KOPT-K1 (cell line): ENCODE measurements around the gene XXYLT1.
A peak's percentile ranks its signal among the peaks of the same experiment; 100 is the strongest.
"Not testable (repeated sequence)": the region's sequence is repeated elsewhere in the genome, so short reads cannot be mapped to it uniquely, and the experiment has no call there.

Experiments
- H3K27ac ChIP-seq: fragments of 200-600 bp; sonication (generic); 2 replicates; pipeline ENCODE4 v1.5.1; 2016; ENCODE audit warnings: antibody characterized with exemption, mild to moderate bottlenecking, low read depth, low read length; ENCODE audit not compliant: poor library complexity, severe bottlenecking
- H3K36me3 ChIP-seq: fragments of 200-600 bp; sonication (generic); 2 replicates; pipeline ENCODE4 v1.5.1; 2017; ENCODE audit warnings: antibody characterized with exemption, mild to moderate bottlenecking, low read length, moderate library complexity; ENCODE audit not compliant: insufficient read depth
- H3K9me3 ChIP-seq: fragments of 200-600 bp; sonication (generic); 2 replicates; pipeline ENCODE4 v1.5.1; 2017; ENCODE audit warnings: antibody characterized with exemption, low read length, mild to moderate bottlenecking; ENCODE audit not compliant: insufficient read depth, poor library complexity, severe bottlenecking

XXYLT1 gene

DNA sequence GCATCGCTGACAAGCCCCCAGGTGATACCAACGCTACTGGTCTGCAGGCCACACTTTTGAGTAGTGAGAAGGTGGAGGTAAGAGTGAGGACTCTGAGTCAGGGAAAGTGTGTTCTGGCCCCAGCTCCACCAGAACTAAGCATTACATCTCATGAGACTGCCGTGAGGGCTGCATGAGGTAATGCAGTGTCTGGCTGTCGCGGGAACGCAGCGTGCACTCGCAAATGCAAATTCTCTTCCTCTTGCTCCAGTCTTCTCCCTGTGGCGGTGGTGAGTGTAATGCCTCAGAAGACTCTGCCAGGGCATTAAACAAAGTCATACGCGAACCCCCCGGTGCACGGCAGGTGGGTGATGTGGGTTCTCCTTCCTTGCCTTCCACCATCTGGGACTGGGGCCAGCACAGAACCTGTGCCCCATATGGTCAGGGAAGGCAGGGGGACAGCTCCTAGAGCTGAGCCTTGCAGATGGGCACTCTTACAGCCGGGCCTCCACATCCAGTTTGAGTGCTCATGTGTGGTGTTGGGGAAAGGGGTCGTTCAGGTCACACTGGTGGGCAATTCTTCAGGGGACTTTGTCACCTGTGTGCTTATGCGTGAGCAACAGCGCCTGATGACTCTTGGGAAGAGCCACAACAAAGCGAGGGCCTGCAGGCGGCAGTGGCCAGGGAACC is 175.8 kb downstream of the XXYLT1 start:
- H3K36me3 ChIP-seq, result no peaks in the 10 kb centered on the region
- H3K27ac ChIP-seq, result peak overlapping the region; percentile 61
- H3K9me3 ChIP-seq, result no peaks in the 10 kb centered on the region

DNA sequence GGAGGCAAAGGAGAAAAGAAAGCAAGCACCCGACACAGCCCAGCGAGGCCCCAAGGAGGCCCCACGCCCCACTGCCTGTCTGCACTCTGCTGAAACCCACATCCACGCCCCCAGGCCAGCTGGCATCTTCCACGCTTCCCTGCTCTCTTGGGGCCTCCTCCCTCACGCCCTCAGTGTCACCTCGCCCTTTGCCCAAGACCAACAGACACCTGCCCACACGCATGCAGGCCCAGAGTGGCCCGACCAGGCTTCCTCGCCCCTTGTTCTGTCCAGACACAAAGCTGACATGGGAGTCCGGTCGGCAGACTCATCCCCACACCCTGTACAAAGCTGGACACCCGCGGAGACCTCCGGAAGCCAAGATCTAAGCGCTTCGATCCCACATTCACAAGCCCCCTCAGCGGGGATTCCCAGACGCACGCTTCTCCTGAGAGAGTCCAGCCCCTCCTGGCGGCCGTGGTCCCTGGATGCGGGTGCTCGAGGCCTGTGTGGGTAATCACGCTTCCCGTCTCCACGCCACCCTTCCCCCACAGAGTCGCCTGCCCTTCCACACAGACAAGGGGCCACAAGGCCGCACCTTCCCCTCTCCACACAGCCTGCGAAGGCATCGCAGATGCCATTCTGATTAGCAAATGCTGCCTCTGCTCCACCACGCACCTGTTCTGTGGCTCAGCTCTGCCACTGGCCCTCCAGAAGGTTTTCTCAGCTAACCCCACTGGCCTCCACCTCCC is 176.6 kb downstream of the XXYLT1 start:
- Histone ChIP-seq H3K9me3 (no peaks in the 10 kb centered on the region), H3K27ac (peak overlapping the region; percentile 61), H3K36me3 (no peaks in the 10 kb centered on the region)

DNA sequence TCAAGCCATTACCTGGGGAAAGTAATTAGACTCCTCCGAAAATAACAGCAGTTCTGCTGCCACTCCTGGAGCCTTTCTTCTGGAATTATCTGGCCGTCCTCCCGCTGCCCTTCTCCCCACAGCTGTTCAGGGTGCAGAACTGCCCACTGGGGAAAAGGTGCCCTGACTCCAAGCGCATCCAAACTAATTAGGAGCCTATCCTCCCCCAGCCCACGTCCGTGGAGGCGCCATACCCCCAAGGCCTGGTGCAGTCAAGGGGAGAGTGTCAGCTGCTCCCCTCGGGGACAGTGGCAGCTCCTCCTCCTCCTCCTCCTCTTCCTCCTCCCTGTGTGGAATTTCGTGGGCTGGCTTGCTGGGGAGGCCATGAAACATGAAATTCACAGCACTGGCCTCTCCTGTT is 177.2 kb downstream of the XXYLT1 start:
- Histone ChIP-seq H3K9me3 (no peaks in the 10 kb centered on the region), H3K36me3 (no peaks in the 10 kb centered on the region), H3K27ac (peak overlapping the region; percentile 61)

DNA sequence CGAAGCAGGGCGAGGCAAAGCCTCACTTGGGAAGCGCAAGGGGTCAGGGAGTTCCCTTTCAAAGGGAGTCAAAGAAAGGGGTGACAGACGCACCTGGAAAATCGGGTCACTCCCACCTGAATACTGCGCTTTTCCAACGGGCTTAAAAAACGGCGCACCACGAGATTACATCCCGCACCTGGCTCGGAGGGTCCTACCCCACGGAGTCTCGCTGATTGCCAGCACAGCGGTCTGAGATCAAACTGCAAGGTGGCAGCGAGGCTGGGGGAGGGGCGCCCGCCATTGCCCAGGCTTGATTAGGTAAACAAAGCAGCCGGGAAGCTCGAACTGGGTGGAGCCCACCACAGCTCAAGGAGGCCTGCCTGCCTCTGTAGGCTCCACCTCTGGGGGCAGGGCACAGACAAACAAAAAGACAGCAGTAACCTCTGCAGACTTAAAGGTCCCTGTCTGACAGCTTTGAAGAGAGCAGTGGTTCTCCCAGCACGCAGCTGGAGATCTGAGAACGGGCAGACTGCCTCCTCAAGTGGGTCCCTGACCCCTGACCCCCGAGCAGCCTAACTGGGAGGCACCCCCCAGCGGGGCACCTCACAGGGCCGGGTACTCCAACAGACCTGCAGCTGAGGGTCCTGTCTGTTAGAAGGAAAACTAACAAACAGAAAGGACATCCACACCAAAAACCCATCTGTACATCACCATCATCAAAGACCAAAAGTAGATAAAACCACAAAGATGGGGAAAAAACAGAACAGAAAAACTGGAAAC is 182.9 kb downstream of the XXYLT1 start:
- not testable (repeated sequence) for H3K9me3 ChIP-seq, H3K27ac ChIP-seq, H3K36me3 ChIP-seq

DNA sequence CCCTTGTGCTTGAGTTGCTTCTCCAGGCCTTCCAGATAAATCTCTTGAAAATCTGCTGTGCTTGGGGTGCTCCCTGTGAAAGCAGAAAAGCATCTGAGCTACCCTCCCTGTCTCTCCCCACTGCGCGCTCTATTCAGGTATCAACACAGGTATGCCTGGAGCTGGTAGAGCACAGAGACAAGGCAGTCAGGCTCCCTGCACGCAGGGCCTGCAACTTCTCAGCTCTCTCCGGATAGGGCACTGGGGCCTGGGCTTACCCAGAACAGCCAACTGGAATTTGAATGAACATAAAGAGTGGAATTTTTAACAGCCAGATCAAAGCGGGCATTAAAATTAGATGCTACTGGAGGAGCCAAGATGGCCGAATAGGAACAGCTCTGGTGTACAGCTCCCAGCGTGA is 183.6 kb downstream of the XXYLT1 start:
- H3K27ac ChIP-seq, result no peak overlapping the region
- no peaks in the 10 kb centered on the region for H3K36me3 ChIP-seq

DNA sequence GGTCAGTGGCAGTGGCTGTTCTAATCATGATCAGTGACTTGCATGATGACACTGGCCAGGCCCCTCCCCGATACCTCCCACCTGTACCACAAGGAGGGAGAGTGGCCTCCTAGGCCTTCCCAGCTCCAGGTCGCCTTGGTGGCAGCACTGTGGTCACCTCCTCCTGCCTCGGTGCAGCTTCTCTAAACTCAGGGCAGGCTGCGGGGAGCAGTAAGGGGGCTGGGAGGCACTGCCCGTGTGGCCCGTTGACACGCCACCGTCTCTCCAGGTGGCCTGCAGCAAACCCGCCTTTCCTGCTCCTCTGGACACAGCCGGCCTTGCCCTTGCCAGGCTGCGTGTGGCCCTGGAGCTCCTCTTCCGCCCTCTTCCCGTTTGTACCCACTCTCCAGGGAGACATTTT is 184.1 kb downstream of the XXYLT1 start:
- no peaks in the 10 kb centered on the region for H3K9me3 ChIP-seq
- no peaks in the 10 kb centered on the region for H3K36me3 ChIP-seq
- no peak overlapping the region for H3K27ac ChIP-seq

More for the DNA sequence above, 183.6 kb downstream of the XXYLT1 start:
- H3K9me3 ChIP-seq, result no peaks in the 10 kb centered on the region

DNA sequence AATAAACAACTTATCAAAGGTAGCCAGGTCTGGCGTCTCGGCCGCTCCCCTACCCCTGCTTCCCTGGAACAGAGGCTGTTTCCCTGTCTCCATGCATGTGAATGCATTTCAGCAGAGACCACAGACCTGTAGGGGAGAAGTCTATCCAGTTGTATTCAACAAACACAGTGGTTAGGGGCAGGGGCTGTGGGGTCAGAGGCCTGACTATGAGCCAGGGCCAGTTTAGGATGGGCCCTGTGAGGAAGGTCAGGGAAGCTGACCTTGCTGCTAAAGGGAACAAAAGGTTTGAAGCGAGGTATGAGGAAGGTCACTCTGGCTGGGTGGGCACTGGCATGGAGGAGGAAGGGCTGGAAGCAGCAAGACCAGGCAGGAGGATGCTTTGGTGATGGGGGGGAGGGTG is 184.6 kb downstream of the XXYLT1 start:
- Histone ChIP-seq H3K9me3 (no peaks in the 10 kb centered on the region), H3K27ac (no peak overlapping the region), H3K36me3 (no peaks in the 10 kb centered on the region)

DNA sequence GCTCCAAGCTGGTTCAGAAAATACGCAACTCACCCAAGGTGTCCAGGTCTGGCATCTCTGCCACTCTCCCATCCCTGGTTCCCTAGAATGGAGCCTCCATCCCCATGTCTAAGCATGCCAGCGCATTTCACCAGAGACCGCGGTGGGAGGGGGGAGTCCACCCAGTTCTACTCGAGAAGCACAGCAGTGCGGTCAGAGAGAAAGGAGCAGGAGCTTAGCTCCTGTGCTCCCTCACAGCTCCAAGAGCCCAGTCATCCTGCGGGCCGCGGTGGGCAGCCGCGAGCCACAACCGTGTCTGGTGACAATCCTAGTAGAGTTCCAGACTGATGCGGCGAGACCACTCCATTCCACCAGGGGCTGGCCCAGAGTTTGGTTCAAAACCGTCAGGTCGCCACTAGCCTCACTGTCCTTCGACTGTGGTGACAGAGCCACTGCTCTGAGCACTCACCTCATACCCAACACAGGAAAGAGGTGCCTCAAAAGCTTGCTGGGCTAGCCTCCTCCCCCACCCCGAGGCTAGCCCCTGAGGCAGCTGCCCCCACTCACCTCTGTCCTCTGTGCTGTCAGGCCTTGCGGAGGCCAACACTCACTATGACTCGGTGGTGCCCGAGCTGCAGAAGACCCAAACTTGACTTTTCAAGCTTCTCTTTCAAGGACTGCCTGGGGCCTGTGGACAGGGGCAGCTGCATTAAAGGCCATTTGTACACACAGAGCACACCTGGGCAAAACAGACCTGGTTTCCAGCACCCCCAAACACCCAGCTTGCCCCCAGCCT is 185.4 kb downstream of the XXYLT1 start:
- no peaks in the 10 kb centered on the region for H3K36me3 ChIP-seq
- H3K27ac ChIP-seq, result no peak overlapping the region

DNA sequence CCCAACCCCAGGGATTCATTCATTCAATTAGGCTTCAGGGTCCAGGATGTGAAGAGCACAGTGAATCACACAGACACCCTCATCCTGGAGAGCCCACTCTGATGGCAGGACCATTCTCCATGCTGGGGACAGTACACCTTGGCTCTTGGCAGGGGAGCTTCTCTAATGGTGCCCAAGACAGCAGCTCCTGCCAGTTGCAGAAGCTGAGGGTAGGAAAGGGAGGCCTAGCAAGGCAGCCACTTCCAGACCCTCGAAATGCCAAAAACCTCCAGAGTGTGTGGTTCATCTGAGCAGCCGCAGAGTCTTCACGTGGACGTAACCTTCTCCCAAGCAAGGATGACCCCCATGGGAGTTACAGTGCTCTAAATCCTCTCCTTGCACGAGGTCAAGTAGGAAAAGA is 186.2 kb downstream of the XXYLT1 start:
- H3K9me3 ChIP-seq, result no peaks in the 10 kb centered on the region
- no peak overlapping the region for H3K27ac ChIP-seq
- no peaks in the 10 kb centered on the region for H3K36me3 ChIP-seq

More for the DNA sequence above, 185.4 kb downstream of the XXYLT1 start:
- H3K9me3 ChIP-seq, result no peaks in the 10 kb centered on the region

DNA sequence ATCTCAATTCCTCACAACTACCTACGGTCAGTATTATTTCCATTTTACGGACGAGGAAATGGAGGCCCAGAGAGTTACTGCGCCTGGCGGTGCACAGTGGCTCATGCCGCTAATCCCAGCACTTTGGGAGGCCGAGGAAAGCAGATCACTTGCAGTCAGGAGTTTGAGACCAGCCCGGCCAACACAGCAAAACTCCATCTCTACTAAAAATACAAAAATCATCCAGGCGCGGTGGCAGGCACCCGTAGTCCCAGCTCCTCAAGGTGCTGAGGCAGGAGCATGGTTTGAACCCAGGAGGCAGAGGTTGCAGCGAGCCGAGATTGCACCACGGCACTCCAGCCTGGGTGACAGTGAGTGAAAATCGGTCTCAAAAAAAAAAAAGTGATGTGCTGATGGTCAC is 187.3 kb downstream of the XXYLT1 start:
- H3K27ac ChIP-seq, result no peak overlapping the region
- no peaks in the 10 kb centered on the region for H3K9me3 ChIP-seq
- H3K36me3 ChIP-seq, result no peaks in the 10 kb centered on the region

DNA sequence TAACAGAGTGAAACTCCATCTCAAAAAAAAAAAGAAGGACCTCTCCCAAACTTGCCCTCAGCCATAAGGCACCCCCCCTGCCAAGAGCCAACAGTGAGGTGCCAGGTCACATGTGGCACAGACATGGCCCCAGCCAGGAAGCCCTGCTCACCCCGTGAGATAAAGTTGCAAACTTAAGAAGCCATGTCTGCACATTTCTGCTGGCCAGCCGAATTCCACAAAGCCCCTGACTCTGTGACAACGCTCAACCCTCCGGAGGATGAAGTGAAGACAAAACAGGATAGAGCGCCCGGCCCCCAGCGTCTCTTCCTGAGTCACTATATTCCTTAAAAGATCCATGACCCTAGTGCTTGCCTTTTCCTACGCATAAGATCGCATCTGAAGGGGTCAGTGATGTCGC is 188.1 kb downstream of the XXYLT1 start:
- Histone ChIP-seq H3K36me3 (no peaks in the 10 kb centered on the region), H3K27ac (no peak overlapping the region), H3K9me3 (no peaks in the 10 kb centered on the region)

DNA sequence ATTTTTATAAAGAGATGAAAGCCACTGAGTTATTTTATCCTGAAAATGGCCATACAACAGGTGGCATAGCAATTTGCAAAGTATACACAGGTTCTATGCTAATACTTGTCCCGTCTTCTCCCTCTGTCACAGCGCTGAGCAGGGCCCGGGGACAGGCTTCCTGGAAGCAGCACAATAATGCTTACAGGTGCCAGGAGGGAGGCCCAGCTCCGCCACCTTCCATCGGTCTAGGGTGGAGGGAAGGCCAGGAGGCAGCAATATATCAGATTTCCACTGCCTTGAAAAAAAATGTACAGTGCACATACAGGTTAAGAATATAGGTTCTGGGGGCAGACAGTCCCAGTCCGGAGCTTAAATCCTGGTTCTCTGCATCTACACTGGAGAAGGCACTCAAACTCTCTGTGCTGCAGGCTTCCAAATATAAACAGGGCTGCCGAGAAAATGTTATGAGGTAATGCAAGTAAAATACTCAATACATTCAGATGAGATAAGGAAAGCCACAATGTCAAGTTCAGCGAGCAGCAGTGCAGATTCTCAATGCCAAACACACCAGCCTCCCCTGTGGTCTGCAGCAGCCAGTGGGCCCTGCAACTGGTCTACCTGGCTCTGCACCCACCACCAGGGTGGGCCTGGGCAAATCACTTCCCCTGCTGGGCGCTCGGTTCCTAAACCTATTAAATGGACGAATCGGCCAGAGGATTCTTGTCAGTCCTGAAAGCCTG is 189.6 kb downstream of the XXYLT1 start:
- Histone ChIP-seq H3K36me3 (no peaks in the 10 kb centered on the region), H3K27ac (peak overlapping the region; percentile 47), H3K9me3 (no peaks in the 10 kb centered on the region)

DNA sequence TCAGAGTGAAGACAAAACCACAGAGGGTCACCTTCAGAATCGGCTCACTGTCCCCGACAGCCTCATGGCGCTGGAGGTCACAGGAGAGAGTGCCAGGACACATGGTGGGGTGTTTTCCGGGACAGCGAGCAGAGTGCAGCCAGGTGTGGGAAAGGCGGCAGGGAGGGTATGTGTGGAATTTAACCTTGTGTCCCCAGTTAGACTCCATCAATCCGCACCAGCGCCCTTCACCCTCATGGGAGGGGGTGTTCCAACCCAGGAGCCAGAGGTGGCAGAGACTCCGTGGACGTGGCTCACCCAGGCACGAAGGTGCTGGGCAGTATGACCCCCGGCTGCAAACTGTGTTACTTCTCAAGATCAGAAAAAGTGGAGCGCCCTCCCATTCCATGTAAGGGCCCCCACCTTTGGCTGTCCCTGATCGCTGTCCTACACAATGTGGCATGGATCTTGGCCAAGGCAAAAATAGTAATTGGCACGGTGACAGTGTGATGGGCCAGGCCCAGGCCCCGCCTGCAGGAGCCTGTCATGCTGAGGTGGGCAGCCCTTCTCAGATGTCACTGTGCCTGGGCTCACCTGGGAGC is 190.3 kb downstream of the XXYLT1 start:
- H3K9me3 ChIP-seq, result no peaks in the 10 kb centered on the region
- no peaks in the 10 kb centered on the region for H3K36me3 ChIP-seq
- H3K27ac ChIP-seq, result peak overlapping the region; percentile 47

DNA sequence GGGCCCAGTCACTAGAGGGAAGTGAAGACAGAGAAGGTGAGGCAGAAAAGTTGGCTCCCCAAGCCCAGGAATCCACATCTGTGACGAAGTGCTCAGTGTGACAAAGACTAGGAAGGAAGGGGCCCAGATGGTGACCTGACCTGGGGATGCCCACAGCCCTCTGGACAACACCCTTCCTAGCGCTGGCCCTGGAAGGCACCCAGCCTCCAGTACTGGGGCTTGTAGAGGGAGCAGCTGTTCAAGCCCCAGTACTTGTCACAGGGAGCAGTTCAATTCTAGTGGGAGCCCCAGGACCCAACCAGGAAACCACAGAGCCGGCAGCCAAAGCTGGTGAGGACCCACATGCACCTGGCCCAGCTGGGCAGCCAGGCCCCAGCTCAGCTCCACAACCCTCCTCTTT is 190.8 kb downstream of the XXYLT1 start:
- peak overlapping the region; percentile 47 for H3K27ac ChIP-seq

More for the DNA sequence above, 190.8 kb downstream of the XXYLT1 start:
- no peaks in the 10 kb centered on the region for H3K36me3 ChIP-seq
- H3K9me3 ChIP-seq, result no peaks in the 10 kb centered on the region
